NCI-H1436 treated with DMSO at 0.1 percent for 48 hours (cell line): ENCODE data around the gene NLGN2.
"Not testable (repeated sequence)": the region's sequence is repeated elsewhere in the genome, so short reads cannot be mapped to it uniquely, and the experiment has no call there.

Experiments
- DNase-seq: peaks from one replicate; lab custom pipeline; 2025; lab: John Stamatoyannopoulos, UW

NLGN2 gene

GRCh38 chr17:7407485-7408251 lies at the start of gene NLGN2:
NLGN2 (plus strand) TSS chr17:7407845; CDS start chr17:7408256, 411 bp downstream.
- no peak for DNase-seq

GRCh38 chr17:7361906-7362305 lies 45.7 kb upstream of the NLGN2 start:
- no peak for DNase-seq

- DNase-seq, result no peak
These were observed 44.3 kb upstream of the NLGN2 start for GRCh38 chr17:7363311-7363710.

- not testable (repeated sequence) for DNase-seq
These were observed 41.7 kb upstream of the NLGN2 start for GRCh38 chr17:7365963-7366362.

GRCh38 chr17:7367083-7367482 lies 40.6 kb upstream of the NLGN2 start:
- DNase-seq, result no peak

GRCh38 chr17:7367918-7368598 lies 39.6 kb upstream of the NLGN2 start:
- no peak for DNase-seq

GRCh38 chr17:7368599-7368994 lies 39.0 kb upstream of the NLGN2 start:
- DNase-seq, result not testable (repeated sequence)

- no peak for DNase-seq
These were observed 37.8 kb upstream of the NLGN2 start for GRCh38 chr17:7369825-7370224.

GRCh38 chr17:7370853-7371252 lies 36.8 kb upstream of the NLGN2 start:
- no peak for DNase-seq

- no peak for DNase-seq
These were observed 33.3 kb upstream of the NLGN2 start for GRCh38 chr17:7374353-7374752.

GRCh38 chr17:7379134-7379533 lies 28.5 kb upstream of the NLGN2 start:
- DNase-seq, result no peak

- DNase-seq, result no peak
These were observed 27.3 kb upstream of the NLGN2 start for GRCh38 chr17:7380321-7380720.

GRCh38 chr17:7380855-7381683 lies 26.6 kb upstream of the NLGN2 start, which contains the start of gene TNK1:
TNK1 (plus strand) TSS chr17:7381089; CDS start chr17:7382927, 1,838 bp downstream.
- no peak for DNase-seq

GRCh38 chr17:7382901-7383300 lies 24.7 kb upstream of the NLGN2 start:
- no peak for DNase-seq

GRCh38 chr17:7383371-7383741 lies 24.3 kb upstream of the NLGN2 start:
- DNase-seq, result no peak

GRCh38 chr17:7383742-7384488 lies 23.7 kb upstream of the NLGN2 start:
- no peak for DNase-seq

- no peak for DNase-seq
These were observed 23.1 kb upstream of the NLGN2 start for GRCh38 chr17:7384489-7385081.

GRCh38 chr17:7388856-7389255 lies 18.8 kb upstream of the NLGN2 start:
- no peak for DNase-seq

- no peak for DNase-seq
These were observed 17.4 kb upstream of the NLGN2 start for GRCh38 chr17:7389924-7390910.

- no peak for DNase-seq
These were observed 16.3 kb upstream of the NLGN2 start for GRCh38 chr17:7391307-7391706.
